ENCODE data around the gene SEMA7A.

GRCh38 chr15:74438206-74438605 lies 4.4 kb upstream of the SEMA7A start:
- TF ChIP-seq EZH2phosphoT487 (IDR thresholded peaks at IDR 0.05; ENCODE audit: low read depth, severe bottlenecking, unreplicated experiment), result no peak
- no peak for TF ChIP-seq CTCF (IDR thresholded peaks at IDR 0.05; ENCODE audit: poor library complexity)

All from hepatocyte (in vitro differentiated cells).